ENCODE results near the gene TVP23B.
"Not testable (repeated sequence)": the region's sequence is repeated elsewhere in the genome, so short reads cannot be mapped to it uniquely, and the experiment has no call there.

Gene TVP23B

DNA sequence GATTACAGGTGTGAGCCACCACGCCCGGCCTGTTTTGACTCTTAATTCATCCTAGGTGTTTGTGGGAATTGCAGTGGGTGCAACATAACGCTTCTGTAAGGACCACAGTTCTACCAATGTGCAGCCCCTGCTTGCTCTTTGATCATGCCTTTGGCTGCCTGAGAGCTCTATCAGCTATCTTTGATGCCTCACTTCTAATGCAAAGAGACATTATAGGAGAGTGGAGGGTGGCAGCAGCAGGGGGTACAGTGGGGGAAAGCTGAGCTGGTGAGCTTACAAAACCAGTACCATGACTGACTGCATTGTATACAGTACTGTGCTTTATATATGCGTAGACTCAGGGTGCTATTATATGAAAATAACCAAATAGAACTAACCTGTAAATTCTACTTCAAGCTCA lies 10.4 kb upstream of the TVP23B start:
- H3K4me3 ChIP-seq (ENCODE audit: low read depth, low read length); H3K36me3 ChIP-seq; H3K27me3 ChIP-seq; H3K9me3 ChIP-seq; H3K4me1 ChIP-seq; DNase-seq: not testable (repeated sequence)

DNA sequence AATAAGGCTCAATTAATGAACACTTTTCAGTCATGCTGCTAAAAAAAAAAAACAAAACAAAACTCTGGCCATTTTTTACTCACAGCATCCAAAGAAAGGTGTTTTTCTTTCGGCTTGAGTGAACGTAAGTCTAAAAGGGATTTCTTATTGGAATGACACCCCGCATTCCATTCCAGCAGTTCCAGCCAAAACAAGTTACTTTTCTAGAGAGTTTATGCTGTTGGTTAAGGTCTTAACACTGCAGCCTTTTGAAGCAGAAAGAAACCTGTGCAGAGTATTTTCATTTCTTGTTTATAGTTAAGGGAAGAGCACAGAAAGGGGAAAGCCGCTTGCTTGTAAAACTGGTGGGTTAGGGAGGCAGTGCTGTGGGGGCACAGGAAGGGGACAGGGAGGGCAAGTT lies 9.9 kb upstream of the TVP23B start:
- H3K4me1 ChIP-seq; H3K36me3 ChIP-seq; H3K27me3 ChIP-seq; DNase-seq; H3K9me3 ChIP-seq; H3K4me3 ChIP-seq (ENCODE audit: low read depth, low read length): not testable (repeated sequence)

DNA sequence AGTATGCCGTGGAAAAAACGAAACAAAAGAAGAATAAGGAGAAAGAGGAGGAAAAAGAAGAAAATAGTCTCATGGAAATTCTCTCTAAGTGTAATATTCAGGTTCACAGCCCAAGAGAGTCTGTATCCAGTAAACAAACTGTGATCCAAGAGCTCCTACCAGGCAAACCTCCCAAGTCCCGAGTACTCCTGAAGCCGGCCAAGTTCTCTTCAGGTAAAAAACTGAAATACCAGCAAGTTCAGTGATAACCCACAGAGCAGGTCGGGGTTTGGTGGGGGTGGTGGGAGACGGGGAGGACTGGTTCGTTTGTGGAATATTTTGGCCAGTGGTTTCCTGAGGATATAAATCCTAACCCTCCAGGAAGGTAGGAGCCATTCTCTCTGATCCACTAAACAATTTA lies 8.5 kb upstream of the TVP23B start:
- TF ChIP-seq, protein P1, sequence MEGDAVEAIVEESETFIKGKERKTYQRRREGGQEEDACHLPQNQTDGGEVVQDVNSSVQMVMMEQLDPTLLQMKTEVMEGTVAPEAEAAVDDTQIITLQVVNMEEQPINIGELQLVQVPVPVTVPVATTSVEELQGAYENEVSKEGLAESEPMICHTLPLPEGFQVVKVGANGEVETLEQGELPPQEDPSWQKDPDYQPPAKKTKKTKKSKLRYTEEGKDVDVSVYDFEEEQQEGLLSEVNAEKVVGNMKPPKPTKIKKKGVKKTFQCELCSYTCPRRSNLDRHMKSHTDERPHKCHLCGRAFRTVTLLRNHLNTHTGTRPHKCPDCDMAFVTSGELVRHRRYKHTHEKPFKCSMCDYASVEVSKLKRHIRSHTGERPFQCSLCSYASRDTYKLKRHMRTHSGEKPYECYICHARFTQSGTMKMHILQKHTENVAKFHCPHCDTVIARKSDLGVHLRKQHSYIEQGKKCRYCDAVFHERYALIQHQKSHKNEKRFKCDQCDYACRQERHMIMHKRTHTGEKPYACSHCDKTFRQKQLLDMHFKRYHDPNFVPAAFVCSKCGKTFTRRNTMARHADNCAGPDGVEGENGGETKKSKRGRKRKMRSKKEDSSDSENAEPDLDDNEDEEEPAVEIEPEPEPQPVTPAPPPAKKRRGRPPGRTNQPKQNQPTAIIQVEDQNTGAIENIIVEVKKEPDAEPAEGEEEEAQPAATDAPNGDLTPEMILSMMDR (IDR thresholded peaks at IDR 0.05; ENCODE audit: low read depth, low read length), result no peak
- Histone ChIP-seq H3K9me3 (no peaks in the 10 kb centered on the region), H3K4me3 (ENCODE audit: low read depth, low read length) (no peak overlapping the region), H3K27me3 (no peaks in the 10 kb centered on the region), H3K4me1 (no peaks in the 10 kb centered on the region), H3K36me3 (no peaks in the 10 kb centered on the region)
- no peak for DNase-seq

GRCh38 chr17:18781805-18782204 lies 822 bp downstream of the TVP23B start:
- not testable (repeated sequence) for H3K9me3 ChIP-seq, H3K36me3 ChIP-seq, H3K4me1 ChIP-seq, DNase-seq, H3K27me3 ChIP-seq
- peak overlapping the region; percentile 47 for H3K4me3 ChIP-seq (ENCODE audit: low read depth, low read length)

DNA sequence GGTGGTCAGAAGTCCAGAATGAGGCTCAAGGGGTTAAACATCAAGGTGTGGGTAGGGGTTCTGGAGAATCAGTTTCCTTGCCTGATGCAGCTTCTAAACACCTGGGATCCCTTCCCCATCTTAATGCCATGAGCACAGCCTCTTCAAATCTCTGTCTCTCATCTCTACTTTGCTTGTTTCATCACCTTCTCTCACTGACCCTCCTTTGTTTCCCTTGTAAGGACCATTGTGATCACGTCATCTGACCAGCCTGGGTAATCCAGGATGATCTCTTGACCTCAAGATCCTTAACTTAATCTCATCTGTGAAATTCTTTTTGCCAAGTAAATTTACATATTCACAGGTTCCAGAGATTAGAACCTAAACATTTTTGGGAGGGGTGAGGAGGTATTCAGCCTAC lies 5.0 kb downstream of the TVP23B start:
- DNase-seq; H3K4me1 ChIP-seq; H3K27me3 ChIP-seq; H3K4me3 ChIP-seq (ENCODE audit: low read depth, low read length); H3K36me3 ChIP-seq; H3K9me3 ChIP-seq: not testable (repeated sequence)

- not testable (repeated sequence) for H3K27me3 ChIP-seq; H3K4me3 ChIP-seq (ENCODE audit: low read depth, low read length); H3K4me1 ChIP-seq; H3K9me3 ChIP-seq; DNase-seq; H3K36me3 ChIP-seq
Observed at GRCh38 chr17:18786890-18787289, 5.9 kb downstream of the TVP23B start.

- H3K4me1 ChIP-seq; H3K36me3 ChIP-seq; H3K4me3 ChIP-seq (ENCODE audit: low read depth, low read length); H3K9me3 ChIP-seq; H3K27me3 ChIP-seq; DNase-seq: not testable (repeated sequence)
Observed at GRCh38 chr17:18791402-18791801, 10.4 kb downstream of the TVP23B start.

GRCh38 chr17:18794841-18795240 lies 13.9 kb downstream of the TVP23B start:
- DNase-seq; H3K4me1 ChIP-seq; H3K36me3 ChIP-seq; H3K27me3 ChIP-seq; H3K4me3 ChIP-seq (ENCODE audit: low read depth, low read length); H3K9me3 ChIP-seq: not testable (repeated sequence)

DNA sequence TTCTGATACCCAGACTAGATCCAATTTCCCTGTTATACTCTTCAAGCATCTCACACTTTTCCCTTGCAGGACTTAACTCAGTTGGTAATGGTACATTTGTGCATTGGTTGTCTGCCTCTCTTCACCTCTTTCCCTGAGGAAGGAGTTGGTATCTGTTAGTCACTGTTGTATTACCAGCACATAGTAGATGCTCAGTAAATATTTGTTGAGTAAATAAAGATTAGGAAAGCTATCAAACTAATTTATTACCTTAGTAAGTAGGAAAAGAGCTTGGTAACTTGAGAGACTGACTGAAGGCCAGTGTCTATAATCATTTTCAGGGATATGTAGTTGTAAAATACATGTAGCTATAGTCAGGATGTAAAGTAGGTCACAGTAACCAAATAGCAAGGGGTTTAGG lies 15.9 kb downstream of the TVP23B start:
- H3K36me3 ChIP-seq, H3K4me1 ChIP-seq: not testable (repeated sequence)

GRCh38 chr17:18803458-18804245 lies 22.7 kb downstream of the TVP23B start:
- H3K4me3 ChIP-seq (ENCODE audit: low read depth, low read length); H3K9me3 ChIP-seq; H3K4me1 ChIP-seq; H3K27me3 ChIP-seq; H3K36me3 ChIP-seq: not testable (repeated sequence)
- DNase-seq, result peak; percentile 25

More for the DNA sequence above, 15.9 kb downstream of the TVP23B start:
- not testable (repeated sequence) for H3K4me3 ChIP-seq (ENCODE audit: low read depth, low read length); H3K9me3 ChIP-seq; H3K27me3 ChIP-seq; DNase-seq

- H3K27me3 ChIP-seq; DNase-seq; H3K36me3 ChIP-seq; H3K4me3 ChIP-seq (ENCODE audit: low read depth, low read length); H3K9me3 ChIP-seq; H3K4me1 ChIP-seq: not testable (repeated sequence)
Observed at GRCh38 chr17:18815924-18816323, 34.9 kb downstream of the TVP23B start.

Data from BE2C (cell line).